ENCODE measurements around the gene MIER2. TPM values are rescaled to one million over a fixed set of nuclear protein-coding genes. Genes with fewer than 3 reads are reported as not detected.
A peak's percentile ranks its signal among the peaks of the same experiment; 100 is the strongest.

The MIER2 gene
- total and polyA plus RNA-seq, 8 donors = 5.8 to 29.6 (median 13.2) TPM

GRCh38 chr19:315811-316210 is 28.8 kb downstream of the MIER2 start:
- H3K36me3 ChIP-seq = peaks cover 23 to 94% (median 85%) of the 10 kb centered on the region in 4 donors
- no peak overlapping the region for H3K27ac ChIP-seq
- no peak for DNase-seq
- no peak overlapping the region for H3K4me3 ChIP-seq
- H3K27me3 ChIP-seq = no peaks in the 10 kb centered on the region
- H3K9me3 ChIP-seq = no peaks in the 10 kb centered on the region
- intact Hi-C loops (cut with DNase I; ENCODE audit: low total_unique reads) = no loop called here
- no peaks in the 10 kb centered on the region for H3K4me1 ChIP-seq
- WGBS, 5 donors = 77 to 87% (median 86%) methylated on average over 8 of the region's 8 CpGs
- TF ChIP-seq EP300 (IDR thresholded peaks at IDR 0.05) = no peak
- TF ChIP-seq POLR2AphosphoS5 (IDR thresholded peaks at IDR 0.05) = no peak
- TF ChIP-seq CTCF (IDR thresholded peaks at IDR 0.05) = no peak
- no peak for TF ChIP-seq POLR2A (IDR thresholded peaks at IDR 0.05)

GRCh38 chr19:313988-314815 is 30.4 kb downstream of the MIER2 start:
- 87 to 93% (median 91%) methylated on average over 22 of the region's 22 CpGs for WGBS, 5 donors
- no peak overlapping the region for H3K27ac ChIP-seq
- intact Hi-C loops (cut with DNase I; ENCODE audit: low total_unique reads) = no loop called here
- no peaks in the 10 kb centered on the region for H3K9me3 ChIP-seq
- no peaks in the 10 kb centered on the region for H3K4me1 ChIP-seq
- no peak for TF ChIP-seq EP300 (IDR thresholded peaks at IDR 0.05)
- no peak for TF ChIP-seq POLR2AphosphoS5 (IDR thresholded peaks at IDR 0.05)
- no peak for TF ChIP-seq CTCF (IDR thresholded peaks at IDR 0.05)
- TF ChIP-seq POLR2A (IDR thresholded peaks at IDR 0.05) = no peak
- no peak overlapping the region for H3K4me3 ChIP-seq
- H3K27me3 ChIP-seq = no peaks in the 10 kb centered on the region
- H3K36me3 ChIP-seq = peaks cover 26 to 90% (median 79%) of the 10 kb centered on the region in 4 donors
- peak in 1 of 2 donors; percentile 13 for DNase-seq

GRCh38 chr19:313169-313987 is 31.2 kb downstream of the MIER2 start:
- H3K27me3 ChIP-seq = no peaks in the 10 kb centered on the region
- TF ChIP-seq POLR2A (IDR thresholded peaks at IDR 0.05) = no peak
- no peak for TF ChIP-seq CTCF (IDR thresholded peaks at IDR 0.05)
- TF ChIP-seq EP300 (IDR thresholded peaks at IDR 0.05) = no peak
- no peak for TF ChIP-seq POLR2AphosphoS5 (IDR thresholded peaks at IDR 0.05)
- intact Hi-C loops (cut with DNase I; ENCODE audit: low total_unique reads) = no loop called here
- no peaks in the 10 kb centered on the region for H3K4me1 ChIP-seq
- H3K9me3 ChIP-seq = no peaks in the 10 kb centered on the region
- H3K27ac ChIP-seq = no peak overlapping the region
- H3K36me3 ChIP-seq = peaks cover 32 to 90% (median 79%) of the 10 kb centered on the region in 4 donors
- no peak overlapping the region for H3K4me3 ChIP-seq
- peak in 1 of 2 donors; percentile 18 for DNase-seq
- 76 to 86% (median 83%) methylated on average over 19 to 23 of the region's 23 CpGs for WGBS, 5 donors

- TF ChIP-seq EP300 (IDR thresholded peaks at IDR 0.05) = no peak
- TF ChIP-seq POLR2A (IDR thresholded peaks at IDR 0.05) = no peak
- TF ChIP-seq CTCF (IDR thresholded peaks at IDR 0.05) = no peak
- TF ChIP-seq POLR2AphosphoS5 (IDR thresholded peaks at IDR 0.05) = no peak
- peak overlapping the region; percentile 1 to 31 (median 25) for H3K4me3 ChIP-seq
- H3K36me3 ChIP-seq = peaks cover 48 to 90% (median 87%) of the 10 kb centered on the region in 4 donors
- peak in 1 of 2 donors; percentile 18 for DNase-seq
- no peaks in the 10 kb centered on the region for H3K4me1 ChIP-seq
- H3K27ac ChIP-seq = peak overlapping the region in 3 of 5 donors; percentile 20 to 45 (median 45)
- intact Hi-C loops (cut with DNase I; ENCODE audit: low total_unique reads) = no loop called here
- 74 to 90% (median 81%) methylated on average over 27 to 33 of the region's 33 CpGs for WGBS, 5 donors
- H3K27me3 ChIP-seq = no peaks in the 10 kb centered on the region
- H3K9me3 ChIP-seq = no peaks in the 10 kb centered on the region
These were observed 32.8 kb downstream of the MIER2 start for GRCh38 chr19:311813-312261.

Data from stomach (tissue), 9 donors.